HUES64 (cell line): ENCODE measurements around the gene RIPK1.

Experiments
- H3K27ac ChIP-seq: 2 replicates; pipeline ENCODE4 v1.7.0; 2013; ENCODE audit warnings: low read depth, low read length, inconsistent platforms
- H3K27me3 ChIP-seq: 2 replicates; pipeline ENCODE4 v1.6.1; 2013; ENCODE audit warnings: mild to moderate bottlenecking, low read length; ENCODE audit not compliant: insufficient read depth
- H3K36me3 ChIP-seq: 2 replicates; pipeline ENCODE4 v1.6.1; 2013; ENCODE audit warnings: mild to moderate bottlenecking, low read length; ENCODE audit not compliant: insufficient read depth
- H3K4me1 ChIP-seq: 2 replicates; pipeline ENCODE4 v1.6.1; 2013; ENCODE audit warnings: mild to moderate bottlenecking, low read length, moderate library complexity; ENCODE audit not compliant: insufficient read depth
- H3K4me3 ChIP-seq: 2 replicates; pipeline ENCODE4 v1.5.1; 2013; ENCODE audit warnings: mild to moderate bottlenecking, low read length, moderate library complexity
- H3K9ac ChIP-seq: 2 replicates; pipeline ENCODE4 v1.6.1; 2013; ENCODE audit warnings: mild to moderate bottlenecking, low read depth, low read length
- H3K9me3 ChIP-seq: 2 replicates; pipeline ENCODE4 v1.6.1; 2013; ENCODE audit warnings: low read depth, low read length; ENCODE audit not compliant: insufficient read depth
- WGBS: fragments of 150-250, 120-280 bp; methylation state at CpG from one replicate; pipeline ENCODE4 v1.1.7; 2013; ENCODE audit warnings: missing lambda C conversion rate; 5-methylcytosine and 5-hydroxymethylcytosine counted together

Gene RIPK1

DNA sequence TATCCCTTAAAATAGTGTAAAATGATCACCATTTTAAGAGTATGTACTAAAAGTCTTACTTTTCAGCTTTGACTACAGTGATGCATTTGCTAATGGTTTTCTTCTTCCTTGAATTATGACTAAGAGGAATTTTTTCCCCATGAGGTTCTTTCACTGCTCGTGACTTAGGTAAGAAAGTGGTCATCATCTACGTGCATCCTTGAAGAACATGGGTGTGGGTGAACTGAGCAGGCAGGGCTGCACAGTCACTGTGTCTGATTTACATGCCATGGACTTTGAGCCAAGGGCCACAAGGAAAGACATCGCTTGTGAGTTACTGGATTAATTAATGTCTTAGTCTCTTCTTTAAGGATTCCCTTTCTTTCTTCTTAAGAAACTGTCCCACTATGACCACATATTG, 35.3 kb upstream of the RIPK1 start:
- WGBS, result 96% methylated on average over 3 of the region's 3 CpGs
- Histone ChIP-seq H3K27me3 (no peaks in the 10 kb centered on the region), H3K4me1 (peaks cover 8% of the 10 kb centered on the region; the same call in 1 of the 2 replicates), H3K9ac (no peak overlapping the region), H3K27ac (no peak overlapping the region), H3K4me3 (no peak overlapping the region), H3K9me3 (0 out of 2 replicates have a peak, but pooled peaks cover 3% of the 10 kb centered on the region), H3K36me3 (no peaks in the 10 kb centered on the region)

DNA sequence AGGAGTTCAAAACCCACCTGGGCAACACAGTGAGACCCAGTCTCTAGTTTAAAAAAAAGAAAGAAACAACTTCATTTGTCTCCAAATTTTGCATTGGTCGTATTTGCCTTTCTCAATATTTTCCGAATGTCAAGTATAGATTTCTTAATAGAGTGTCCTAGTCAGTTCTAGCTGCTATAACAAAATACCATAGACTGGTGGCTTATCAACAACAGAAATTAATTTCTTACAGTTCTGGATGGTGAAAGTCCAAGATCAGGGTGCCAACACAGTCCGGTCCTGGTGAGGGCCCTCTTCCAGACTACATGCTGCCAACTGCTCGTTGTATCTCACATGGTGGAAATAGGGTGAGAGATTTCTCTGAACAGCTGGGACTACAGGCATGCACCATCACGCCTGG, 34.6 kb upstream of the RIPK1 start:
- H3K4me1 ChIP-seq, result peaks cover 7% of the 10 kb centered on the region; the same call in 1 of the 2 replicates
- no peak overlapping the region for H3K27ac ChIP-seq
- no peak overlapping the region for H3K9ac ChIP-seq
- no peaks in the 10 kb centered on the region for H3K27me3 ChIP-seq
- H3K36me3 ChIP-seq, result no peaks in the 10 kb centered on the region
- 97% methylated on average over 5 of the region's 5 CpGs for WGBS
- H3K4me3 ChIP-seq, result no peak overlapping the region
- 0 out of 2 replicates have a peak, but pooled peaks cover 3% of the 10 kb centered on the region for H3K9me3 ChIP-seq

DNA sequence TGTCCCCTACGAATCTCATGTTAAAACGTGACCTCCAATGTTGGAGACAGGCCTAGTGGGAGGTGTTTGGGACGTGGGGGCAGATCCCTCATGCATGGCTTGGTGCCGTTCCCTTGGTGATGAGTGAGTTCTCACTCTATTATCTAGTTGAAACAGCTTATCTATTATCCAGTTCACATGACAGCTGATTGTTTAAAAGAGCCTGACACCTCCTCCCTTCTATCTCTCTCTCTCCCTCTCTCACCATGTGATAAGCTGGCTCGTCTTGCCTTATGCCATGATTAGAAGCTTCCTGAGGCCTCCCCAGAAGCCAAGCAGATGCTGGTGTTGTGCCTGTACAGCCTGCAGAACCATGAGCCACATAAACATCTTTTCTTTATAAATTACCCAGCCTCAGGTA, 32.9 kb upstream of the RIPK1 start:
- WGBS, result 69% methylated on average over 5 of the region's 5 CpGs
- Histone ChIP-seq H3K36me3 (no peaks in the 10 kb centered on the region), H3K4me1 (peaks cover 5% of the 10 kb centered on the region; the same call in 1 of the 2 replicates), H3K9ac (no peak overlapping the region), H3K9me3 (0 out of 2 replicates have a peak, but pooled peaks cover 3% of the 10 kb centered on the region), H3K27me3 (no peaks in the 10 kb centered on the region), H3K27ac (no peak overlapping the region), H3K4me3 (no peak overlapping the region)

DNA sequence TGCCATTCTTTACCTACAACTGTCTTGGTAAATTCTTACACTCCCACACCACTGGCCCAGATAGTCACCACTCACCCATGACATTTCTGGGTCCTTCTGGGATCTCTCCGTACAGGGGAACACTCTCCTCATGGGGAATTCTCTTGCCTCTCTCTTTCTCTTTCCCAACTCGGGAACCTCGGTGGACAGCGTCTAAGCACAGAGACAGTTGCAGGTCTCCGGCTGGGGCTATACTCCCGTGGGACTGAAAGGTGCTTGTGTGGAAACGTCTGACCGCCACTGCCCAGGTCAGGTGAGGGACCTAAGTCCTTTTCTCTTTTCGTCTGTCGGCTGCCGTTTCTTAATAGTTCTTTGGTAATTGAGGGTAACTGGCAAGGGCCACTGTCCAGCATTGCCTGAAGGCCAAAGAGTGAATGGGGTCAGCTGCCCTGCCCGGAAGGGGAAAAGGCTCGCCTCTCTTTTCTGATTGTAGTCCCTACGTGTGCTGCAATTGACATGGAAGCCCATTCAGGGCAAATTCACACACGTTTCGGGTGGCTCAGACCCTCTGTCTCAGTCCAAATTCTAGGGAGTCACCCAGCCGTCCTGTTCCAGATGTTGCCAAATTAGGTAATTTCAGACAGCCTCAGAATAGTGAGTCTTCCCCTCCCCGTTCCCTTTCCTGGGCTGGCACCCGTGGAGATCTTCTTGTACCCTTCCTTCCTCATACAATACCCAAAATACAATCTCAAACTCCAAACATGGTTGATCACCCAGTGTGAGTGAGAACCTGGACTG, 31.2 kb upstream of the RIPK1 start:
- Histone ChIP-seq H3K27me3 (no peaks in the 10 kb centered on the region), H3K36me3 (no peaks in the 10 kb centered on the region), H3K4me3 (no peak overlapping the region), H3K9me3 (0 out of 2 replicates have a peak, but pooled peaks cover 3% of the 10 kb centered on the region), H3K4me1 (peaks cover 16% of the 10 kb centered on the region; the same call in 1 of the 2 replicates), H3K9ac (no peak overlapping the region), H3K27ac (no peak overlapping the region)
- 88% methylated on average over 19 of the region's 19 CpGs for WGBS

DNA sequence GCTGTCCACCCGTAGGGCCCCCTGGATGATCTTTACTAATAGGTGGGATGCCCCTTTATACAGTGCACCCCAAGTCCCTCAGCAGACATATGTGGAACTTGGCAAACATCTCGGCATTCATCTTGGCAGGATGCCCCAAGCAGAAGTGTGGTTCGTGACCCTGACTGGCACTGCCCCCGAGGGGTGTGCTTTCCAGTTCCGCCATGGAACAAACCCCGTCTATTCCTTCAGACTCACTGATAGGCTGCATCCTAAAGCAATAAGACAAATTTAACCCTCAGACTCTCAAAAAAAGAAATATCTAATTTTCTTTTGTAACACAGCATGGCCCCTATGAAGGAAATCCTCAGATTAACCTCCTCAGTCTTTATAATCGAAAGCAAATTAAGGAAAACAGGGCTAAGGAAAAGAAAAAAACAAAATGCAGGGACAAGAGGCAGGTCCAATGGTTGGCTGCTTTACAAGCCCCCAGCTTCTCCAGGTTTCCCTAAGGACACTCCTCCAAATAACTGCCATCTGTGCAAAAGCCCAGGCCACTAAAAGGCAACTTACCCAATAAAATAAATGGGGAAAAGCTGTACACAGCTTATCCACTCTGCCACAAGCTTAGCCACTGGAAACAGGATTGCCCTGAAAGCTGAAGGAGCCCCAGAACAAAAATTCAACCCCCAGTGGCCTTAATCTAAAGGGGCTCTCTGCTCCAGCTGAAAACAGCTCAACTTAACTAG, 30.5 kb upstream of the RIPK1 start:
- H3K27me3 ChIP-seq, result no peaks in the 10 kb centered on the region
- no peak overlapping the region for H3K9ac ChIP-seq
- peaks cover 16% of the 10 kb centered on the region; the same call in 1 of the 2 replicates for H3K4me1 ChIP-seq
- H3K9me3 ChIP-seq, result 0 out of 2 replicates have a peak, but pooled peaks cover 3% of the 10 kb centered on the region
- H3K36me3 ChIP-seq, result no peaks in the 10 kb centered on the region
- H3K27ac ChIP-seq, result no peak overlapping the region
- H3K4me3 ChIP-seq, result no peak overlapping the region
- WGBS, result 97% methylated on average over 6 of the region's 7 CpGs

DNA sequence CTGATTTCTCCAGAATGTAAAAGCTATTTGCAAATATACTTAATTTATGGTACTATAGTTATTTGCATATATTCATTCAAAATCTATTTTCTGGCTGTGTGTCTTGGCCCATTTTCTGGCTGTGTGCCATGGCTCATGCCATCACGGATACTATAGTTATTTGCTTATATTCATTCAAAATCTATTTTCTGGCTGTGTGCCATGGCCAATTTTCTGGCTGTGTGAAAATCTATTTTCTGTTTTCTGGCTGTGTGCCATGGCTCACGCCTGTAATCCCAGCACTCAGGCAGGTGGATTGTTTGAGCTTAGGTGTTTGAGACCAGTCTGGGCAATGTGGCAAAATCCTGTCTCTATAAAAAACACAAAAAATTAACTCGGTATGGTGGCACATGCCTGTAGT, 28.9 kb upstream of the RIPK1 start:
- 91% methylated on average over 3 of the region's 3 CpGs for WGBS
- Histone ChIP-seq H3K27me3 (no peaks in the 10 kb centered on the region), H3K4me1 (peaks cover 16% of the 10 kb centered on the region; the same call in 1 of the 2 replicates), H3K36me3 (no peaks in the 10 kb centered on the region), H3K27ac (no peak overlapping the region), H3K9me3 (0 out of 2 replicates have a peak, but pooled peaks cover 3% of the 10 kb centered on the region), H3K4me3 (no peak overlapping the region), H3K9ac (no peak overlapping the region)

DNA sequence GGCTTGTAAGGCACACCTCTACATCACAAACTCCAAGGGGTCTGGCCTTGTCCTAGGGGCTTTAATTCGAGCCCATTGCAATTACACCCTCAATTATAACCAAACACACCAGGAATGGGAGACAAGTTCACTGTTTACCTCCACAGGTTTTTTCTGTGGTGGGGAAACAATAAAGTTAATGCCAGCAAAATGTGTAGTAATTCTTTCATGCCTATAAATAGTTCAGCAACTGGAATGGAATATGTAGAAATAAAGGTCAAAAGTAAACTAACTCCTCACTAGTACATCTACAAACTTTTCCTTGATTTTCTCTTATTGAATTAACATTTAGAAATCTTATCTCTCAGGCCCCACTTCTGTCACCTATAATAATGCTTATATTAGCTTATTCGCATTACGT, 27.1 kb upstream of the RIPK1 start:
- Histone ChIP-seq H3K9me3 (no peaks in the 10 kb centered on the region), H3K4me3 (no peak overlapping the region), H3K9ac (no peak overlapping the region), H3K36me3 (no peaks in the 10 kb centered on the region), H3K27ac (no peak overlapping the region), H3K4me1 (peaks cover 16% of the 10 kb centered on the region; the same call in 1 of the 2 replicates), H3K27me3 (no peaks in the 10 kb centered on the region)
- WGBS, result 97% methylated on average over 3 of the region's 3 CpGs

DNA sequence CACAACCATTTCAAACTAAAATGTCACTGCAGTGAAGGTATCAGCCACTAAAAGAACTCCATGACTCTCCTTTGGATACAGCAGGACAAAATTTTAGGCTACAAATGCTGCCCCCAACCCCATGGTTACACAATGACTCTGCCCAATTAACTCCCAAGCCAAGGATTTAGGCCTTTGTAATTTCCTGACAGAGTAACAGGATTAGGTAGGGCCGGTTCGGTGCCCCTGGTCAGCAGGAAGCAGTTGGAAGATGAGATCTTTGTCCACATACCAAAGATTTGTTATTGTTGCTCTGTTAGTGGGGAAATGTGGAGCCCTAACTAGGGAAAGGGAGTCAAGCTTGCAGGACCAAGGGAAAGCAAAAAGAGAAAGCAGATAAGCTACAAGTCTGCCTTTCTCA, 26.7 kb upstream of the RIPK1 start:
- no peaks in the 10 kb centered on the region for H3K36me3 ChIP-seq
- H3K9me3 ChIP-seq, result no peaks in the 10 kb centered on the region
- H3K27ac ChIP-seq, result peak overlapping the region; percentile 26; the same call in 1 of the 2 replicates
- H3K9ac ChIP-seq, result no peak overlapping the region
- H3K4me3 ChIP-seq, result no peak overlapping the region
- H3K27me3 ChIP-seq, result no peaks in the 10 kb centered on the region
- 38% methylated on average over 2 of the region's 2 CpGs for WGBS
- H3K4me1 ChIP-seq, result peaks cover 16% of the 10 kb centered on the region; the same call in 1 of the 2 replicates

DNA sequence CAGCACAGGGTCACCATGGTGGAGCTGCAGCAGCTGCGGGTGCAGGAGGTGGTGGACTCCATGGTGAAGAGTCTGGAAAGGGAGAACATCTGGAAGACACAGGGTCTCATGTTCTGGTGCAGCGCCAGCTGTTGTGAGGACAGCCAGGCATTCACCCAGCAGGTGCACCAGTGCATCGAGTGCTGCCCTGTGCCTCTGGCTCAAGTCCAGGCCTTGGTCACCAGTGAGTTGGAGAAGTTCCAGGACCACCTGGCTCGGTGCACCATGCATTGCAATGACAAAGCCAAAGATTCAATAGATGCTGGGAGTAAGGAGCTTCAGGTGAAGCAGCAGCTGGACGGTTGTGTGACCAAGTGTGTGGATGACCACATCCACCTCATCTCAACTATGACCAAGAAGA, 22.9 kb upstream of the RIPK1 start:
- Histone ChIP-seq H3K9ac (no peak overlapping the region), H3K27me3 (no peaks in the 10 kb centered on the region), H3K4me3 (no peak overlapping the region), H3K27ac (no peak overlapping the region), H3K4me1 (peaks cover 10% of the 10 kb centered on the region; the same call in 1 of the 2 replicates), H3K36me3 (no peaks in the 10 kb centered on the region), H3K9me3 (no peaks in the 10 kb centered on the region)
- WGBS, result 91% methylated on average over 5 of the region's 5 CpGs

DNA sequence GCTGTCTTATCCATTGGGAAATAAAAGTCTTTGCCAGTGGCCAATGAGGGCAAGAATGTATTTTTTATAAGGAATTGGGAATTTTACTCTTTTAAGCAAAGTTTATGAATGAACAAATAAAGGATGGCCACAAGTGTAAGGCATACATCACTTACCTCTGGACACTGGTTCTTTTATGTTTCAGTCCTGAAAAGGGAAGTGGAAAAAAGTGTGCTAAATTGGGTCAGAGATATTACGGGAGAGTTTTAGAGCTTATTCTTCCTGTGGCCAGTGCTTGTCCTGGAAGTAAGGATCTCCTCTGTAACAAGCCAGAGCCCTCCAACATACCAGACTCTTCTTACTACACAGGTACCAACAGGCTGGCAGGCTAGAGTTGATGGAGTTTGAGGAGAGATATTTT, 22.5 kb upstream of the RIPK1 start:
- Histone ChIP-seq H3K36me3 (no peaks in the 10 kb centered on the region), H3K27ac (no peak overlapping the region), H3K4me1 (peaks cover 10% of the 10 kb centered on the region; the same call in 1 of the 2 replicates), H3K9ac (no peak overlapping the region), H3K4me3 (no peak overlapping the region), H3K27me3 (no peaks in the 10 kb centered on the region), H3K9me3 (no peaks in the 10 kb centered on the region)
- 92% methylated on average over 1 of the region's 1 CpG for WGBS

DNA sequence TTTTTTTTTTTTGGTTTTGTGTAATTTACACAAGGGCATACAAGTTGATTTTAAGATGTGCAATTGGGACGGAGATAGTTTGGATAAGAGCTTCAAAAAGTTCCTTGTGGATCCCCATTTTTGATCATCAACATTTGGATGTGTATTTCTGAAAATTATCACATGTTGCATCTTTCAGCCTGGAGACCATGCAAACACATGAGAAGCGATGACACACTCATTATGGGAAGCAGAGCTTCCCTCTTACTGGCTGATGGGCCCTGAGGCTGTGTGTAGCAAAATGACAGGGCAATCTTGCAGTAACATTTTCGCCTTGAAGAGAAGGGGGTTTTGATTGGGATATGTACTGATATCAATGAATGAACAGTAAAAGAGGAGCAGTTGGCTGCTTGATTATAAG, 22.0 kb upstream of the RIPK1 start:
- Histone ChIP-seq H3K27ac (no peak overlapping the region), H3K36me3 (no peaks in the 10 kb centered on the region), H3K9me3 (no peaks in the 10 kb centered on the region), H3K4me3 (no peak overlapping the region), H3K9ac (no peak overlapping the region), H3K27me3 (no peaks in the 10 kb centered on the region), H3K4me1 (peaks cover 7% of the 10 kb centered on the region; the same call in 1 of the 2 replicates)
- WGBS, result 88% methylated on average over 3 of the region's 3 CpGs
